ENCODE measurements around the gene MEIOSIN. TPM values are rescaled to one million over a fixed set of nuclear protein-coding genes. Genes with fewer than 3 reads are reported as not detected.

Gene MEIOSIN
- total RNA-seq, 4 donors from 2014 or later: not detected

DNA sequence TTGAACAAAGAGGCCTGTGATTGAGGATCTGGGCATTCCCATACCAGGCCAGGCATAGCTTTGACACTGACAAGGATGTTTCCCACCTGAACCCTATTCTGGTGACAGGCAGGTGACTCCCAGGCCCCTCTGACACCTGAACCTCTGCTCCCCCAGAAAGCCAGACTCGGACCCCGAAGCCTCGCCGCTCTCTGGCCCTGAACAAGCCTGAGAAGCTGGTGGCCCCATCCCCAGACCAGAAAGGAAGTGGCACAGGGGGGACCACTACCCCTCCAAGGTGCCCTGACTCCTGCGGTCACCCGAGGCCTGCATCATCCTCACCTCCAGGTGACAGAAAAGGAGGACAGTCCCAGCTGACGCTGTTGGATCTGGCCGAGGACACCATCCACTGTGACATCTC lies 21.1 kb downstream of the MEIOSIN start:
- H3K4me1 ChIP-seq: no peaks in the 10 kb centered on the region
- H3K9me3 ChIP-seq: no peaks in the 10 kb centered on the region
- H3K4me3 ChIP-seq: no peak overlapping the region
- TF ChIP-seq POLR2A (IDR thresholded peaks at IDR 0.05) (no peak), EP300 (IDR thresholded peaks at IDR 0.05) (no peak)
- TF ChIP-seq, protein P1, sequence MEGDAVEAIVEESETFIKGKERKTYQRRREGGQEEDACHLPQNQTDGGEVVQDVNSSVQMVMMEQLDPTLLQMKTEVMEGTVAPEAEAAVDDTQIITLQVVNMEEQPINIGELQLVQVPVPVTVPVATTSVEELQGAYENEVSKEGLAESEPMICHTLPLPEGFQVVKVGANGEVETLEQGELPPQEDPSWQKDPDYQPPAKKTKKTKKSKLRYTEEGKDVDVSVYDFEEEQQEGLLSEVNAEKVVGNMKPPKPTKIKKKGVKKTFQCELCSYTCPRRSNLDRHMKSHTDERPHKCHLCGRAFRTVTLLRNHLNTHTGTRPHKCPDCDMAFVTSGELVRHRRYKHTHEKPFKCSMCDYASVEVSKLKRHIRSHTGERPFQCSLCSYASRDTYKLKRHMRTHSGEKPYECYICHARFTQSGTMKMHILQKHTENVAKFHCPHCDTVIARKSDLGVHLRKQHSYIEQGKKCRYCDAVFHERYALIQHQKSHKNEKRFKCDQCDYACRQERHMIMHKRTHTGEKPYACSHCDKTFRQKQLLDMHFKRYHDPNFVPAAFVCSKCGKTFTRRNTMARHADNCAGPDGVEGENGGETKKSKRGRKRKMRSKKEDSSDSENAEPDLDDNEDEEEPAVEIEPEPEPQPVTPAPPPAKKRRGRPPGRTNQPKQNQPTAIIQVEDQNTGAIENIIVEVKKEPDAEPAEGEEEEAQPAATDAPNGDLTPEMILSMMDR (IDR thresholded peaks at IDR 0.05): no peak
- DNase-seq (ENCODE audit: low spot score in 2 of 2): no peak
- no peak overlapping the region for H3K27ac ChIP-seq
- H3K27me3 ChIP-seq: no peaks in the 10 kb centered on the region
- 94 to 98% methylated on average over 4 to 8 of the region's 8 CpGs for WGBS, 2 donors
- H3K36me3 ChIP-seq: no peaks in the 10 kb centered on the region

DNA sequence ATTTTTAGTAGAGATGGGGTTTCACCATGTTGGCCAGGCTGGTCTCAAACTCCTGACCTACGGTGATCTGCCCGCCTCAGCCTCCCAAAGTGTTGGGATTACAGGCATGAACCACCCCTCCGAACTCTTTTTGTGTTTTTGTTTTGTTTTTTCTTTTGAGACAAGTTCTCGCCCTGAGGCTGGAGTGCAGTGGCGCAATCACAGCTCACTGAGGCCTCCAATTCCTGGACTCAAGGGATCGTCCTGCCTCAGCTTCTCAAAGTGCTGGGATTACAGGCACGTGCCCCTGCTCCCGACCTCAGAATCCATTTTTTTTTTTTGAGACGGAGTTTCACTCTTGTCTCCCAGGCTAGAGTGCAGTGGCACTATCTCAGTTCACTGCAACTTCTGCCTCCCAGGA lies 24.5 kb downstream of the MEIOSIN start:
- Histone ChIP-seq H3K36me3 (no peaks in the 10 kb centered on the region), H3K4me1 (no peaks in the 10 kb centered on the region), H3K9me3 (no peaks in the 10 kb centered on the region), H3K27me3 (no peaks in the 10 kb centered on the region), H3K27ac (no peak overlapping the region), H3K4me3 (no peak overlapping the region)
- TF ChIP-seq POLR2A (IDR thresholded peaks at IDR 0.05) (no peak), EP300 (IDR thresholded peaks at IDR 0.05) (no peak)
- TF ChIP-seq, protein P1 (IDR thresholded peaks at IDR 0.05): no peak
- no peak for DNase-seq (ENCODE audit: low spot score in 2 of 2)
- 75 to 76% methylated on average over 9 of the region's 9 CpGs for WGBS, 2 donors

DNA sequence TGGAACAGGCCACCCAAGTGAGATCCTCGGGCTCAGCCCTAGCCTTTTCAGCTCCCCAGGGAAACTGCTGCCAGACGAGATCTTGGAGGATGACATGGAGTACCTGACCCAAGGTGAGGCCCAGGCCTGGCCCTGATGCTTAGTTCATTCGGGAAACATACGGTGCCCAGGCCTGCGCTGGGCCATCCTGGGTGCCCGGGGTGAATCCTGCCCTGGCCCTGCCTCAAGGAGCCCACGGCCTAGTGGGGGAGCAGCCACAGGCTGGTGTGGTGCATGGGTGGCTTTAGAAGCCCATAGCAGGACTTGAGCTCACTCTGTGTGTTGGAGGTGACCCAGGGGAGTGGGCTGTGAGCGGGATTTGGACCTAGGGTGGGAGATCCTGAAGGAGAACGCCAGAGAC lies 25.7 kb downstream of the MEIOSIN start:
- Histone ChIP-seq H3K4me3 (no peak overlapping the region), H3K36me3 (no peaks in the 10 kb centered on the region), H3K4me1 (peaks cover 0 to 6% (median 3%) of the 10 kb centered on the region in 4 donors), H3K27ac (no peak overlapping the region), H3K27me3 (no peaks in the 10 kb centered on the region), H3K9me3 (no peaks in the 10 kb centered on the region)
- TF ChIP-seq EP300 (IDR thresholded peaks at IDR 0.05) (no peak), POLR2A (IDR thresholded peaks at IDR 0.05) (no peak)
- TF ChIP-seq, protein P1 (IDR thresholded peaks at IDR 0.05): no peak
- 83 to 90% methylated on average over 7 to 9 of the region's 9 CpGs for WGBS, 2 donors
- DNase-seq (ENCODE audit: low spot score in 2 of 2): no peak

DNA sequence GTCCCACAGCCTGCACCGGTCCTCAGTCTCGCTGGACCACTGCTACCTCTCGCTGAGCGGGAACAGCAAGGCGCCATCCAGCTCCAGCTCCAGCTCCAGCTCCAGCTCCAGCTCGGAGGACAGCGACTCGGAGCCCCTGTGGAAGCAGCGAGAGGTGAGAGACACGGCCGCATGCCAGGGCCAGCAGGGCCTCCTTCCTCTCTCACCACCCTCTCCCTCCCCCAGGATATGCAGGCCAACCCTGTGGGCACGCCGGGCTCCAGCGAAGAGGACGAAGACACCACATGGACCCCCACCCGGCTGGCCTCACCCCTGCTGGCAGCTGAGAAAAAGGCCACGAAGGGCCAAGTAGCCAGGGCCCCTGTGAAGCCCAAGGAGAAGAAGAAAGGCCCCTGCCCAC lies 28.5 kb downstream of the MEIOSIN start:
- Histone ChIP-seq H3K27me3 (no peaks in the 10 kb centered on the region), H3K27ac (no peak overlapping the region), H3K4me3 (no peak overlapping the region), H3K4me1 (peaks cover 0 to 34% (median 27%) of the 10 kb centered on the region in 4 donors), H3K9me3 (no peaks in the 10 kb centered on the region), H3K36me3 (peaks cover 0 to 9% (median 0%) of the 10 kb centered on the region in 3 donors)
- TF ChIP-seq EP300 (IDR thresholded peaks at IDR 0.05) (no peak), POLR2A (IDR thresholded peaks at IDR 0.05) (no peak)
- TF ChIP-seq, protein P1 (IDR thresholded peaks at IDR 0.05): no peak
- no peak for DNase-seq (ENCODE audit: low spot score in 2 of 2)
- 74 to 87% methylated on average over 13 to 16 of the region's 17 CpGs for WGBS, 2 donors

DNA sequence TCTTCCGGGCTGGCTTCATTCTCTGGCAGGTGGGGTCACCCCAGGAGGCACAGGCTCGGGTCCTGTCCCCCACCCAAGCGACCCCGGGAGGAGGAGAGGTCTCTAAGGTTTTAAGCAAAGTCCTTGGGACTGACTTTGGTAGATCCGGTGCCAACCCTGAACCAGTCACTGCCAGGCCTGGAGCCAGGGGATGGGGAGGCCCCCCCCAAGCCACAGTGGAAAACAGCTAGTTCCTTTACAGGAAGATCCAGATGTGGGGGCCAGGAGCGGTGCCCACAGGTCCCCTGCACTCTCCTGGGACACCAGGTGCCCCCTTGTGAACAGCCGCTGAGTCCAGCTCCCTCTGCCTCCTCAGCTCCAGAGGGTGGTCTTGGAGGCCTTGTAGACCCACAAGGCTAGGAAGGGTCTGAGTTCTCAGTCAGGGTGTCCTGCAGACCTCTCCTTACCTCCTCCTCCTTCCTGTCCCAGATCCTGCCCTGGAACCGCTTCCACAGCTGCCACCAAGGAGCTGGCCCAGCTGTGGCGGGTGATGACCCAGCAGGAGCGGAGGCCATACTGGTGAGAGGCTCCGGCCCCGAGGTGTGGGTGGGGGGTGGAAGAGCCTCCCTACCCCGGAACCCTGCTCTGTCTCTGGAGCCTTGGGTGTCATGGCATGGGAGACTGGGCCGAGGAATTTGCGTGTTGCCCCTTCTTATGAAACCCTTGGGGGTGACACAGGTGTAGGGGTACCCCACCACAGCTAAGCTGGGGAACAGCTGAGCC lies 29.8 kb downstream of the MEIOSIN start:
- Histone ChIP-seq H3K27me3 (no peaks in the 10 kb centered on the region), H3K36me3 (peaks cover 0 to 9% (median 0%) of the 10 kb centered on the region in 3 donors), H3K4me1 (peaks cover 0 to 41% (median 31%) of the 10 kb centered on the region in 4 donors), H3K9me3 (no peaks in the 10 kb centered on the region), H3K27ac (peak overlapping the region in 1 of 4 donors; percentile 97), H3K4me3 (no peak overlapping the region)
- TF ChIP-seq, protein P1 (IDR thresholded peaks at IDR 0.05): no peak
- TF ChIP-seq EP300 (IDR thresholded peaks at IDR 0.05) (no peak), POLR2A (IDR thresholded peaks at IDR 0.05) (no peak)
- 82 to 87% methylated on average over 12 to 15 of the region's 15 CpGs for WGBS, 2 donors
- DNase-seq (ENCODE audit: low spot score in 2 of 2): no peak

Measured in tibial nerve (tissue), 4 donors.